HG02943 (cell line): ENCODE data around the gene IL12RB2.

Source experiments
- ATAC-seq: cut with Tn5 transposase; IDR thresholded peaks from one replicate; pipeline ENCODE4 v1.9.1; 2021; ENCODE audit warnings: mild to moderate bottlenecking, low read depth, moderate library complexity; ENCODE audit not compliant: unreplicated experiment

Gene IL12RB2

GRCh38 chr1:67308136-67308535, 463 bp downstream of the IL12RB2 start:
- ATAC-seq = no peak

GRCh38 chr1:67312615-67313014, 4.9 kb downstream of the IL12RB2 start:
- no peak for ATAC-seq

GRCh38 chr1:67313934-67314671, 6.4 kb downstream of the IL12RB2 start:
- ATAC-seq = no peak

GRCh38 chr1:67314696-67315095, 7.0 kb downstream of the IL12RB2 start:
- no peak for ATAC-seq

GRCh38 chr1:67316180-67316902, 8.7 kb downstream of the IL12RB2 start:
- no peak for ATAC-seq

- no peak for ATAC-seq
These were observed 9.2 kb downstream of the IL12RB2 start for GRCh38 chr1:67316918-67317317.

- ATAC-seq = no peak
These were observed 10.1 kb downstream of the IL12RB2 start for GRCh38 chr1:67317803-67318202.

GRCh38 chr1:67322442-67322841, 14.8 kb downstream of the IL12RB2 start:
- ATAC-seq = no peak

GRCh38 chr1:67323087-67323486, 15.4 kb downstream of the IL12RB2 start:
- ATAC-seq = no peak

GRCh38 chr1:67324068-67324467, 16.4 kb downstream of the IL12RB2 start:
- ATAC-seq = no peak

GRCh38 chr1:67327864-67328466, 20.3 kb downstream of the IL12RB2 start:
- no peak for ATAC-seq

GRCh38 chr1:67332653-67333529, 25.2 kb downstream of the IL12RB2 start:
- ATAC-seq = peak; percentile 78

GRCh38 chr1:67333603-67334002, 25.9 kb downstream of the IL12RB2 start:
- no peak for ATAC-seq

- no peak for ATAC-seq
These were observed 27.7 kb downstream of the IL12RB2 start for GRCh38 chr1:67335411-67335810.

- no peak for ATAC-seq
These were observed 28.5 kb downstream of the IL12RB2 start for GRCh38 chr1:67336157-67336556.

GRCh38 chr1:67336783-67337182, 29.1 kb downstream of the IL12RB2 start:
- ATAC-seq = no peak

- ATAC-seq = no peak
These were observed 31.0 kb downstream of the IL12RB2 start for GRCh38 chr1:67338642-67339041.

- no peak for ATAC-seq
These were observed 32.1 kb downstream of the IL12RB2 start for GRCh38 chr1:67339623-67340343.

GRCh38 chr1:67342076-67342890, 34.6 kb downstream of the IL12RB2 start:
- no peak for ATAC-seq
